ENCODE results near the gene RAVER1. TPM values are rescaled to one million over a fixed set of nuclear protein-coding genes. Genes with fewer than 3 reads are reported as not detected.

The RAVER1 gene
- total RNA-seq, 1 experiment from 2014 or later: 9.5 TPM

DNA sequence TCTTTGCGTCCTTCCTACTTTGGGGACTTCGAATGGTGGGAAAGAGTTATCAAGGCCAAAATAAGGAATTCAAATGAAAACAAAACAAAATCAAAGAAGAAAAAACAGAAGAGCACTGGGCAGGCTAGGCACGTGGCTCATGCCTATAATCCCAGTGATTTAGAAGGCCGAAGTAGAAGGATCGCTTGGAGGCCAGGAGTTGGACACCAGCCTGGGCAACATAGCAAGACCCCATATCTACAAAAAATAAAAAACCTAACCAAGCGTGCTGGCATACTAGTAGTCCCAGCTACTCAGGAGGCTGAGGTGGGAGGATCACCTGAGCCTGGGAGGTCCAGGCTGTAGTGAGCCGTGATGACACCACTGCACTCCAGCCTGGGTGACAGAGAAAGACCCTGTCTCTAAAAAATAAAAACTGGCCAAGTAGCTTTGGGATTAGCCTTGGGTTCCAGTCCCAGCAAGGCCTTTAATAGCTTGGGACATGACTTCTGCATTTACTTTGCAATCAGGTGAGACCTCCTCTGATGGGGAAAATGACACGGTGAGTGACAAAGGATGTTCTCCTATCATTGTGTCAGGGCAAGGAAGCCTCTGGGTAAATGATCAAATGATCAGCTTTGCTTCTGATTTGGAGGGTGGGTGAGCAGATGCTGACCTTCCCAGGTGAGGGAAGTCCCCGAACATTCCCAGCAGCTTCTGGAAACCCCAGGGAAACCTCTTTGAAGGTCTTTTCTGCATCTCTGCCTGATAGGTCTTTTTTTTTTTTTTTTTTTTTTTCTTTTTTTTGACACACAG, 55.3 kb downstream of the RAVER1 start:
- DNase-seq (ENCODE audit: extremely low read depth, low read depth): no peak

DNA sequence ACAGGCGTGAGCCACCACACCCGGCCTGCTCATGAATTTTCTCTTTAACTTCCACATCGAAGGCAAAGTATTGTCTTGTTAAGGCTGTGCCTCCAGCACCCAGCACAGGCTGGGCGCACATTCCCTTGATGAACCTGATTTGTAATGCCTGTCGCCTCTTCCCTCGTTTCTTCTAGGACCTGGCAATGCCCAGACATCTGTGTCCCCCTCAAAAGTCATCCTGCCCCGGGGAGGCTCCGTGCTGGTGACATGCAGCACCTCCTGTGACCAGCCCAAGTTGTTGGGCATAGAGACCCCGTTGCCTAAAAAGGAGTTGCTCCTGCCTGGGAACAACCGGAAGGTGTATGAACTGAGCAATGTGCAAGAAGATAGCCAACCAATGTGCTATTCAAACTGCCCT, 58.7 kb downstream of the RAVER1 start:
- no peak for DNase-seq (ENCODE audit: extremely low read depth, low read depth)

DNA sequence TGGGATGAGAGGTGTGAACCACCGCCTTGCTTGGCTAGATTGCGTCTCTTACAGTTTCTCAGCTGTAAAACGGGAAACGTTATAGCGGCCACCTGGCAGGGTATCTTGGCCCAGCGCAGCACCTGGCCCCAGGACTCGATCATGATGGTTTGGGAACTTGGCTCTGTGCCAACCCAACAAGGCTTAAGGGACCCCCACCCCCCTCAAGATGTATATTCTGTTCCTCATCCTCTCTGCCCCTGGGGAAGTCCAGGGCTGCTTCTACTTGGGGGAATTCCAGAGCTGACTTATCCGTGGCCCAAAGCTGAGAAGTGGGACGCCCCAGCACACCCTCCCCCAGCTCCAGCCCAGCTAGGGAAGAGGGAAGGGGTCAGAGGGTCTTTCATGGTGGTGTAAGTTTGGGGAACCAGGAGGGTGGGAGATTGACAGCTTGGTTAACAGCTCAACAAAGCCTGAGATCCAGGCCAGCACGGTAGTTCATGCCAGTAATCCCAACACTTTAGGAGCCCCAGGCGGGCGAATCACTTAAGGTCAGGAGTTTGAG, 61.7 kb downstream of the RAVER1 start:
- no peak for DNase-seq (ENCODE audit: extremely low read depth, low read depth)

DNA sequence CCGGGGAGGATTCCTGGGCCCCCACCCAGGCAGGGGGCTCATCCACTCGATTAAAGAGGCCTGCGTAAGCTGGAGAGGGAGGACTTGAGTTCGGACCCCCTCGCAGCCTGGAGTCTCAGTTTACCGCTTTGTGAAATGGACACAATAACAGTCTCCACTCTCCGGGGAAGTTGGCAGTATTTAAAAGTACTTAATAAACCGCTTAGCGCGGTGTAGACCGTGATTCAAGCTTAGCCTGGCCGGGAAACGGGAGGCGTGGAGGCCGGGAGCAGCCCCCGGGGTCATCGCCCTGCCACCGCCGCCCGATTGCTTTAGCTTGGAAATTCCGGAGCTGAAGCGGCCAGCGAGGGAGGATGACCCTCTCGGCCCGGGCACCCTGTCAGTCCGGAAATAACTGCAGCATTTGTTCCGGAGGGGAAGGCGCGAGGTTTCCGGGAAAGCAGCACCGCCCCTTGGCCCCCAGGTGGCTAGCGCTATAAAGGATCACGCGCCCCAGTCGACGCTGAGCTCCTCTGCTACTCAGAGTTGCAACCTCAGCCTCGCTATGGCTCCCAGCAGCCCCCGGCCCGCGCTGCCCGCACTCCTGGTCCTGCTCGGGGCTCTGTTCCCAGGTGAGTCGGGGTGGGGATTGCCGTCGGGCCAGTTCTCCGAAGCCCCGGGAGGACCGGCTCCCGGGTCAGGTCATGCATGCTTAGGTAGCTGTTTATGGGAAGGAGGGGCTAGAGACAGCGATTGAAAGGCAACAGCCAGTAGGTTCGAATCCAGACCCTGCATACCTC, 62.5 kb downstream of the RAVER1 start, which contains the start of gene ICAM1:
ICAM1 (plus strand) TSS at position 505 of the 779 bp plus-strand sequence; CDS start at position 545, 40 bp downstream.
- no peak for DNase-seq (ENCODE audit: extremely low read depth, low read depth)

DNA sequence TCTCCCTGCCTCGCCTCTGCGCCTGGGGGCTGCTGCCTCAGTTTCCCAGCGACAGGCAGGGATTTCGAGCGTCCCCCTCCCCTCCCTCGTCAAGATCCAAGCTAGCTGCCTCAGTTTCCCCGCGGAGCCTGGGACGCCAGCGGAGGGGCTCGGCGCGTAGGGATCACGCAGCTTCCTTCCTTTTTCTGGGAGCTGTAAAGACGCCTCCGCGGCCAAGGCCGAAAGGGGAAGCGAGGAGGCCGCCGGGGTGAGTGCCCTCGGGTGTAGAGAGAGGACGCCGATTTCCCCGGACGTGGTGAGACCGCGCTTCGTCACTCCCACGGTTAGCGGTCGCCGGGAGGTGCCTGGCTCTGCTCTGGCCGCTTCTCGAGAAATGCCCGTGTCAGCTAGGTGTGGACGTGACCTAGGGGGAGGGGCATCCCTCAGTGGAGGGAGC, 63.1 kb downstream of the RAVER1 start:
- DNase-seq (ENCODE audit: extremely low read depth, low read depth): no peak

DNA sequence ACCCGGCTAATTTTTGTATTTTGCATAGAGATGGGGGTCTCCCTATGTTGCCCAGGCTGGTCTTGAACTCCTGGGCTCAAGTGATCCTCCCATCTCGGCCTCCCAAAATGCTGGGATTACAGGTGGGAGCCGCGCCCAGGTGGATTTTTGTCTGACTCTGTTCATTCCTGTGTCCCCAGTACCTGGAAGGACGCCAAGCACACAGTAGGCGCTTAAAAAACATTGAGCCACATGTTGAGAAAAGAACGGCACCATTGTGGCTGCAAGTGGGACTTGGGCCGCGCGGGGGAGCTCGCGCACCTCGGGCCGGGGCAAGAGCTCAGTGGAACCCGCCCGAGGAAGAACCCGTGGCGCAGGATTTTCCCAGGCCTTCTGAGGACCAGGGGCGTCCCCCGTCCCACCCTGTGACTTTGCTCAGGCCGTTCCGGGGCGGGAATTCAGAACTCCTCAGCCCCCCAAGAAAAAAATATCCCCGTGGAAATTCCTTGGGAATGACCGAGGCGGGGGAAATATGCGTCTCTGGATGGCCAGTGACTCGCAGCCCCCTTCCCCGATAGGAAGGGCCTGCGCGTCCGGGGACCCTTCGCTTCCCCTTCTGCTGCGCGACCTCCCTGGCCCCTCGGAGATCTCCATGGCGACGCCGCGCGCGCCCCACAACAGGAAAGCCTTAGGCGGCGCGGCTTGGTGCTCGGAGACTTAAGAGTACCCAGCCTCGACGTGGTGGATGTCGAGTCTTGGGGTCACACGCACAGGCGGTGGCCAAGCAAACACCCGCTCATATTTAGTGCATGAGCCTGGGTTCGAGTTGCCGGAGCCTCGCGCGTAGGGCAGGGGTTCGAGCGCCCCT, 63.8 kb downstream of the RAVER1 start:
- peak; percentile 56 for DNase-seq (ENCODE audit: extremely low read depth, low read depth)

DNA sequence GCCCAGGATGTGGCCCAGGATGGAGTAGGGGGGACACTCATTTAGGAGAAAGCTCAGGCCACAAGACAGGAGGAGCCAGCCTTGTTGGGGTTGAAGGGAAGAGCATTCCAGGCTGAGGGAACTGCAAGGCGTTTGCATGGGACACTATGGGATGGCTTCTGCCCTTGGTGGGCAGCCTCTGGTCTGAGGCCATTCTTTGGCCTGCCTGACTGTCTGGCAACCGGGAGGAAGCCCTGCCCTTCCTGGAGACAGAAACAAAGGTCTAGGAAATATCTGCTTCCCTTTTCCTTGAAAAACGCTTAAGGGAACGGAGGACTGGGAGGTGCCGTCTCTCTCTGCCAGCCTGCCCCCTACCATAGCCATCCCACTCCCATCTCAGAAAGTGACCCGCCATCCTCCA, 65.3 kb downstream of the RAVER1 start:
- DNase-seq (ENCODE audit: extremely low read depth, low read depth): no peak

DNA sequence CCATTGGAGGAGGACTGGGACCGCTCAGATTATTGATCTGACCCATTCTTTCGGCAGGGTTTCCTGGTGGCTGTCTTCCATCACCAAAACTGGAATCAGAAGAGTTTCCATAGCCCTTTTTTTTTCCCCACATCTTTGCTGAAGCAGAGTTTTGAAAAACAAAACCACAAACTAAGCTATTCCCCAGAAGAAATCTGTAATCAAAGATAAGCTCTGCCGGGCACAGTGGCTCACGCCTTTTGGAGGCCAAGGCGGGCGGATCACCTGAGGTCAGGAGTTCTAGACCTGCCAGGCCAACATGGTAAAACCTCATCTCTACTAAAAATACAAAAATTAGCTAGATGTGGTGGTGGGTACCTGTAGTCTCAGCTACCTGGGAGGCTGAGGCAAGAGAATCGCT, 66.6 kb downstream of the RAVER1 start:
- no peak for DNase-seq (ENCODE audit: extremely low read depth, low read depth)

Small RNAs within 50 kb of the gene (small RNA-seq; reads per million reads assigned to genes)
- gene AC011511.1 (0 reads per million in 2 experiments), gene AC011511.4 (0 reads per million in 2 experiments)

Other genes with a start within 250 kb of the RAVER1 start
- gene SHFL, start 247.2 kb downstream of the RAVER1 start, total RNA-seq (2014; rRNA removed; shearing (Covaris generic)): 9.1 and 9.4 TPM in 2 replicates
- gene ANGPTL6, start 230.9 kb downstream of the RAVER1 start, total RNA-seq (2014; rRNA removed; shearing (Covaris generic)): not detected in 2 replicates
- gene PPAN, start 227.2 kb downstream of the RAVER1 start, total RNA-seq (2014; rRNA removed; shearing (Covaris generic)): 38.5 and 39.7 TPM in 2 replicates
- gene P2RY11, start 221.8 kb downstream of the RAVER1 start, total RNA-seq (2014; rRNA removed; shearing (Covaris generic)): 3.6 and 6.0 TPM in 2 replicates
- gene EIF3G, start 213.6 kb downstream of the RAVER1 start, total RNA-seq (2014; rRNA removed; shearing (Covaris generic)): 227 and 253 TPM in 2 replicates
- 49.9 and 54.2 TPM in 2 replicates for gene DNMT1, start 138.6 kb downstream of the RAVER1 start, total RNA-seq (2014; rRNA removed; shearing (Covaris generic))
- 1.5 and 1.8 TPM in 2 replicates for gene S1PR2, start 102.2 kb downstream of the RAVER1 start, total RNA-seq (2014; rRNA removed; shearing (Covaris generic))
- 73.9 and 81.6 TPM in 2 replicates for gene MRPL4, start 81.3 kb downstream of the RAVER1 start, total RNA-seq (2014; rRNA removed; shearing (Covaris generic))
- 1.1 and 1.6 TPM in 2 replicates for gene ICAM1, start 62.4 kb downstream of the RAVER1 start, total RNA-seq (2014; rRNA removed; shearing (Covaris generic))
- not detected in 2 replicates for gene ICAM4, start 46.6 kb downstream of the RAVER1 start, total RNA-seq (2014; rRNA removed; shearing (Covaris generic))
- gene ICAM5, start 43.6 kb downstream of the RAVER1 start, total RNA-seq (2014; rRNA removed; shearing (Covaris generic)): 1.9 and 2.1 TPM in 2 replicates
- 1.2 and 2.8 TPM in 2 replicates for gene ZGLP1, start 23.7 kb downstream of the RAVER1 start, total RNA-seq (2014; rRNA removed; shearing (Covaris generic))
- gene FDX2, start 17.5 kb downstream of the RAVER1 start, total RNA-seq (2014; rRNA removed; shearing (Covaris generic)): 12.6 and 18.0 TPM in 2 replicates
- gene ICAM3, start 6.1 kb upstream of the RAVER1 start, total RNA-seq (2014; rRNA removed; shearing (Covaris generic)): 5.0 and 7.4 TPM in 2 replicates
- 43.4 and 43.9 TPM in 2 replicates for gene TYK2, start 47.0 kb upstream of the RAVER1 start, total RNA-seq (2014; rRNA removed; shearing (Covaris generic))
- 116 and 131 TPM in 2 replicates for gene CDC37, start 70.0 kb upstream of the RAVER1 start, total RNA-seq (2014; rRNA removed; shearing (Covaris generic))
- 2.1 and 2.2 TPM in 2 replicates for gene PDE4A, start 87.0 kb upstream of the RAVER1 start, total RNA-seq (2014; rRNA removed; shearing (Covaris generic))
- 65.7 and 70.5 TPM in 2 replicates for gene KEAP1, start 169.8 kb upstream of the RAVER1 start, total RNA-seq (2014; rRNA removed; shearing (Covaris generic))
- 1.0 and 1.6 TPM in 2 replicates for gene S1PR5, start 183.9 kb upstream of the RAVER1 start, total RNA-seq (2014; rRNA removed; shearing (Covaris generic))
- 27.4 and 38.9 TPM in 2 replicates for gene ATG4D, start 210.4 kb upstream of the RAVER1 start, total RNA-seq (2014; rRNA removed; shearing (Covaris generic))
- gene KRI1, start 232.5 kb upstream of the RAVER1 start, total RNA-seq (2014; rRNA removed; shearing (Covaris generic)): 17.3 and 18.7 TPM in 2 replicates
- gene CDKN2D, start 235.4 kb upstream of the RAVER1 start, total RNA-seq (2014; rRNA removed; shearing (Covaris generic)): 3.5 and 4.2 TPM in 2 replicates

Measured in NCI-H460 (cell line).